Astrocyte of the cerebellum (primary cell): ENCODE data around the gene MTIF2.

Source experiments
- DNase-seq: peaks from one replicate; pipeline ENCODE4 v3.0.0-alpha.2; 2011; ENCODE audit warnings: low read depth
- H3K4me3 ChIP-seq: 2 replicates; pipeline ENCODE4 v1.5.1; 2011; ENCODE audit warnings: mild to moderate bottlenecking, low read depth, low read length, moderate library complexity
- in situ Hi-C: cut with HindIII; loops from 2 replicates; pipeline ENCODE4 v1.10.0; 2017; ENCODE audit warnings: low sequenced_read_pairs
- TF ChIP-seq, protein P1 (sequence below): IDR thresholded peaks from 2 replicates; pipeline ENCODE4 v1.5.1; 2012; ENCODE audit warnings: low read length, low read depth, moderate library complexity, mild to moderate bottlenecking; ENCODE audit errors: missing control alignments

The MTIF2 gene, protein sequence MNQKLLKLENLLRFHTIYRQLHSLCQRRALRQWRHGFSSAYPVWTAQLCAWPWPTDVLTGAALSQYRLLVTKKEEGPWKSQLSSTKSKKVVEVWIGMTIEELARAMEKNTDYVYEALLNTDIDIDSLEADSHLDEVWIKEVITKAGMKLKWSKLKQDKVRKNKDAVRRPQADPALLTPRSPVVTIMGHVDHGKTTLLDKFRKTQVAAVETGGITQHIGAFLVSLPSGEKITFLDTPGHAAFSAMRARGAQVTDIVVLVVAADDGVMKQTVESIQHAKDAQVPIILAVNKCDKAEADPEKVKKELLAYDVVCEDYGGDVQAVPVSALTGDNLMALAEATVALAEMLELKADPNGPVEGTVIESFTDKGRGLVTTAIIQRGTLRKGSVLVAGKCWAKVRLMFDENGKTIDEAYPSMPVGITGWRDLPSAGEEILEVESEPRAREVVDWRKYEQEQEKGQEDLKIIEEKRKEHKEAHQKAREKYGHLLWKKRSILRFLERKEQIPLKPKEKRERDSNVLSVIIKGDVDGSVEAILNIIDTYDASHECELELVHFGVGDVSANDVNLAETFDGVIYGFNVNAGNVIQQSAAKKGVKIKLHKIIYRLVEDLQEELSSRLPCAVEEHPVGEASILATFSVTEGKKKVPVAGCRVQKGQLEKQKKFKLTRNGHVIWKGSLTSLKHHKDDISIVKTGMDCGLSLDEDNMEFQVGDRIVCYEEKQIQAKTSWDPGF

DNA sequence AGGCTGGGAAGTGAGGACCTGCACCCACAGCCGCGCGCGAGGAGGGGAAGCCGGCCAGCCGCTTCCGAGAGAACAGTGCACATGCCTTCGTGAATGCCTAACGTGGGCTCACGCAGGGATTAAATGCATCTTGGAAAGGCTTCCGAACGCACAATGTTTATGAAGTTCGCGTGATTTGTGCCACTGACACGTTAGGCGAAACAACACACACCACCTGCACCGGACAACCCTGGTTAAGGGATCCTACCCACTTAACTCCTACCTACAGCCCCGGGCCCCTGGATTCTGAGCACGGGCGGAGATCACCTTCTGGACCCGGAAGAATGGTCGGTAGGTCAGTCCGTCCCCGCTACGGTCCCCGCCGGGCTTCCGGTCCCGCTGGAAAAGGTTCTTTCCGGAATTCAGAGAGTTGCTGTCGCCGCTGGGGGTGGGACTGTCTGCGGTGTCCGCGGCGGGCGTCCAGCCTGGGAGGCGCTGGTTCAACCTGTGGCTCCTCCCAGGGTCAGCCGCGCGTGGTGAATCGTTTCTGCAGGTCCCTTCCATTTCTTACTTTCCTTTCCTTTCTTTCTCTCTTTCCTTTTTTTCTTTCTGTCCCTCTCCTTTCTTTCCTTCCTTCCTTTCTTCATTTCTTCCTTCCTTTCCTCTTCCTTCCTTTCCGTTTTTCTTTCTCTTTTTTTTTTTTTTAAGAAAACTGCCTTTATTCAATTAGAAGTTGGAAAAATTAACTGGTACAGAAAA, at the start of gene MTIF2:
MTIF2 (minus strand) TSS at position 325 of the 738 bp plus-strand sequence. CDS start 5,373 bp downstream, outside the sequence.
- TF ChIP-seq, protein P1, sequence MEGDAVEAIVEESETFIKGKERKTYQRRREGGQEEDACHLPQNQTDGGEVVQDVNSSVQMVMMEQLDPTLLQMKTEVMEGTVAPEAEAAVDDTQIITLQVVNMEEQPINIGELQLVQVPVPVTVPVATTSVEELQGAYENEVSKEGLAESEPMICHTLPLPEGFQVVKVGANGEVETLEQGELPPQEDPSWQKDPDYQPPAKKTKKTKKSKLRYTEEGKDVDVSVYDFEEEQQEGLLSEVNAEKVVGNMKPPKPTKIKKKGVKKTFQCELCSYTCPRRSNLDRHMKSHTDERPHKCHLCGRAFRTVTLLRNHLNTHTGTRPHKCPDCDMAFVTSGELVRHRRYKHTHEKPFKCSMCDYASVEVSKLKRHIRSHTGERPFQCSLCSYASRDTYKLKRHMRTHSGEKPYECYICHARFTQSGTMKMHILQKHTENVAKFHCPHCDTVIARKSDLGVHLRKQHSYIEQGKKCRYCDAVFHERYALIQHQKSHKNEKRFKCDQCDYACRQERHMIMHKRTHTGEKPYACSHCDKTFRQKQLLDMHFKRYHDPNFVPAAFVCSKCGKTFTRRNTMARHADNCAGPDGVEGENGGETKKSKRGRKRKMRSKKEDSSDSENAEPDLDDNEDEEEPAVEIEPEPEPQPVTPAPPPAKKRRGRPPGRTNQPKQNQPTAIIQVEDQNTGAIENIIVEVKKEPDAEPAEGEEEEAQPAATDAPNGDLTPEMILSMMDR, result no peak
- in situ Hi-C loops, result no loop called here
- H3K4me3 ChIP-seq, result peak within 1 kb of the TSS; percentile 88
- peak; percentile 85 for DNase-seq

DNA sequence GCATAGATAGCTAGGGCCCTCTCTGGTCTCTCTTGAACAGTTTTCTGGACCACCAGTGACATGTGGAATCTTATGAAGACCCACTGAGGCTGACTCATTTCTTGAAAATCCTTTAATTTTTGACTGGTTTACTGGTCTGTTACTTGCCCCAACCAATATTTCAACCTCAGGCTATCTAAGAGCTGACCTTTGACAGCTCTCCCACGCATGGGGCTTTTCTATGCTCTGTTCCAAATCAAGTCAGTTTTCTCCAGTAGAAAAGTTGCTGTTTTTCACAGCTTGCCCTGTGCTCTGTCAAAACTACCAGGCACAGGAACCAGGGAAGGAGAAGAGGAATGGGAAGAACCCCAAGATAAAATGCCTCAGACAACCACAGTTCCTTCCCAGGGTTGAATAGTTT, 46.0 kb upstream of the MTIF2 start:
- H3K4me3 ChIP-seq, result no peak overlapping the region
- TF ChIP-seq, protein P1, result no peak
- DNase-seq, result no peak
- in situ Hi-C loops, result no loop called here

DNA sequence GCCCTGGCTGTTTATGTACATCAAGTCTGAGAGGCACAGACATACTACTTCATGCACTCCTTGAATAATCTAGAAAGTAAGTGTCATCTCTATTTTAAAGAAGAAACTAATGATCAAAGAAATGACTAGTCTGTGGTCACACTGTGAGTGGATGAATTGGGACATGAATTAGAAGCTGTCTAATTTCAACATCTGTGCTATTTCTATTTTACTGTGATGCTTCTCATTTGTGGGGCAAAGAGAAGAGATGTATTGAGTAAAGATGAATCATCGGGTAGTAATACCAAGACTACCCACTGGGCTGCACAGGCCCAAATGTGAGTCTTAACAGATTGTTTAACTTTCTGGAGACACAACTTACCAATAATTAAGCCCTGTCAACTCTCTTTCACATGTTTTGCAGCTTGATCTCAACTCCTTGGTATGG, 42.4 kb upstream of the MTIF2 start:
- peak; percentile 1 for DNase-seq
- in situ Hi-C loops, result no loop called here
- no peak overlapping the region for H3K4me3 ChIP-seq
- TF ChIP-seq, protein P1, result peak; percentile 34

DNA sequence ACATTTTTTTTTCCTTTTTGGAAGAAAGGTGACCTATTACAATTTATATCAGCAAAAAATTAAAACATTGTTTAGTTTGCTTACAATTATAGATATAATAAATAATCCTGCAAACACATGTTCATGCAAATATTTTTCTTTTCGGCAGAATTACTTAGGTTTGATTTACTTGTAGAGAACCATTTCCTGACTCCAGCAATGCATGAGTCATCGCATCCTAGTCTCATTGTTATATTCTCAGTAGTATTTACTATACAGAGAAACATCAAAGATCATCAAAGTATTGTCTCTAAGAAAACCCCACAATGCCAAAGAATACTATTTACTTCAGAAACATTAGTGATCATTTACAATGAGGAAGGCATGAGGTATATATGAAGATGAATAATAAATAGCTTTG, 40.4 kb upstream of the MTIF2 start:
- in situ Hi-C loops, result no loop called here
- TF ChIP-seq, protein P1, result no peak
- DNase-seq, result peak; percentile 55
- H3K4me3 ChIP-seq, result no peak overlapping the region

DNA sequence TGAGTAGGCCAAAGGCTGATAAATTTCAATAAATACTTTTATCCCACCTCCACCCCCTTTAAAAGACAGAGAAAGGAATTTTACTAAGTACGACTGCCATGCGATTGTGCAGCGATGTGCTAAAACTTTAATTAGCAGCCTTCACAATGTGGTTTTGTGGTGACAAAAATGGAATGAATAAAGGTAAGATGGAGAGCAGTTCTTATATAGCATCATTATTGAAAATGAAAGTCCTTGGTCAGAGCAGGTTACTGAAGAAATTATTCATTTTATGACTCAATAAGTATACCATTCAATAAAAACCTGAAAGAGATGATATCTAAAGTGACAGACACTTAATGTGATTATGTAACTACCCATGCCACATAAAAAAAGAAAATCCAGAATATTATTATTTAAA, 33.2 kb upstream of the MTIF2 start:
- in situ Hi-C loops, result no loop called here
- no peak overlapping the region for H3K4me3 ChIP-seq
- DNase-seq, result no peak
- TF ChIP-seq, protein P1, result no peak

DNA sequence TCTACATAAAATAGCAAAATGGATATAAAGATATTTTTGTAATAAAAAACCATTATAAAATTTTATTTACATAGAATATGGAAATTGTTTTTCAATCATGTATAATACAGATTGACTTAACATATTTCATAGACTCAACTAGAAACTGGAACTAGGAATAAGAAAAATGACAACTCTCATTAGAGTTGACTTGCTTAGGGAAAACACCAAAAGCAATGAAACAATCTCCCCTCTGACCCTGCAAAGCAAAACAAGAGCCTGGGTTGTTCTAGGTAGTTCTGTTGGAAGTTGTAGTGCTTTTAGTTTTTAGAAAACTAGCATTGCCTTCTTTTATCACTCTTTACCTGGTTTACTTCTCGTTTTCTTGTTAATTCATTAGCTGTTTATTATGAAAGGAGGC, 32.2 kb upstream of the MTIF2 start:
- DNase-seq, result no peak
- no peak overlapping the region for H3K4me3 ChIP-seq
- in situ Hi-C loops, result no loop called here
- TF ChIP-seq, protein P1, result no peak
